B cell (primary cell): ENCODE results near the gene ADAMTS17. TPM values are rescaled to one million over a fixed set of nuclear protein-coding genes. Genes with fewer than 3 reads are reported as not detected.

ENCODE experiments used
- ATAC-seq: fragments of 200-7000 bp; cut with Tn5 transposase; one replicate; pipeline ENCODE4 v1.10.0; 2021; ENCODE audit warnings: low read depth, mild to moderate bottlenecking, moderate number of reproducible peaks, moderate library complexity
- CTCF ChIA-PET: fragments of 350-600 bp; sonication (Branson Sonifier 250); formaldehyde crosslinking; loops from one replicate; lab custom pipeline; 2021; ENCODE audit warnings: antibody characterized with exemption, inconsistent platforms; lab: Charles Lee
- POLR2A ChIA-PET: fragments of 350-600 bp; sonication (Branson Sonifier 250); formaldehyde crosslinking; loops from one replicate; lab custom pipeline; 2021; ENCODE audit warnings: antibody characterized with exemption; lab: Charles Lee
- DNase-seq: peaks from one replicate; pipeline ENCODE4 v3.0.0; 2013
- H2AFZ ChIP-seq: 2 replicates; pipeline ENCODE4 v1.6.1; 2012; ENCODE audit warnings: mild to moderate bottlenecking, low read depth, low read length; ENCODE audit not compliant: insufficient read depth, poor library complexity, severe bottlenecking
- H3K27ac ChIP-seq, 2 donors: 1 replicate in 1 of 2; 2 replicates in 1 of 2; pipeline ENCODE4 v1.5.1; 2012 to 2013; ENCODE audit warnings: low read length in 2 of 2, mild to moderate bottlenecking in 2 of 2, moderate library complexity in 1 of 2
- H3K27me3 ChIP-seq, 4 experiments: fragments of 200-600 bp in 1 of 4; sonication (generic) in 1 of 4; replicated peaks in 1 of 4; 1 replicate in 2 of 4; 2 replicates in 2 of 4; pipeline versions ENCODE4 v1.6.1 to v1.7.0; 2013 to 2016; ENCODE audit warnings: low read length in 3 of 4, mild to moderate bottlenecking in 2 of 4, mixed read lengths in 1 of 4, moderate library complexity in 1 of 4; ENCODE audit not compliant: insufficient read depth in 4 of 4, control insufficient read depth in 3 of 4; ENCODE audit errors: control extremely low read depth in 1 of 4
- H3K36me3 ChIP-seq, 2 experiments: replicated peaks in 1 of 2; 1 replicate in 1 of 2; 2 replicates in 1 of 2; pipeline versions ENCODE4 v1.6.1 to v1.7.1; 2013; ENCODE audit warnings: low read length in 1 of 2; ENCODE audit not compliant: insufficient read depth in 2 of 2, control insufficient read depth in 1 of 2; ENCODE audit errors: control extremely low read depth in 1 of 2, extremely low read depth in 1 of 2
- H3K4me1 ChIP-seq, 2 donors: fragments of 200-600 bp in 1 of 2; sonication (generic) in 1 of 2; 1 replicate in 1 of 2; 2 replicates in 1 of 2; pipeline versions ENCODE4 v1.5.1 to v1.6.1; 2013 to 2017; ENCODE audit warnings: low read length in 2 of 2; ENCODE audit not compliant: control insufficient read depth in 2 of 2, insufficient read depth in 2 of 2
- H3K4me2 ChIP-seq: replicated peaks from 2 replicates; pipeline ENCODE3; 2012; ENCODE audit warnings: mild to moderate bottlenecking, low read depth, low read length; ENCODE audit not compliant: poor library complexity, severe bottlenecking
- H3K4me3 ChIP-seq, 5 experiments: fragments of 200-600 bp in 1 of 5; sonication (generic) in 1 of 5; 1 replicate in 3 of 5; 2 replicates in 2 of 5; pipeline versions ENCODE4 v1.5.1 to v1.7.0; 2011 to 2016; ENCODE audit warnings: low read length in 4 of 5, mild to moderate bottlenecking in 4 of 5, low read depth in 2 of 5, control low read depth in 1 of 5, moderate library complexity in 1 of 5; ENCODE audit not compliant: insufficient read depth in 1 of 5; ENCODE audit errors: control extremely low read depth in 1 of 5, extremely low read depth in 1 of 5
- H3K79me2 ChIP-seq: fragments of 200-600 bp; sonication (generic); one replicate; pipeline ENCODE4 v1.6.0; 2016; ENCODE audit warnings: low read length; ENCODE audit not compliant: control insufficient read depth, insufficient read depth
- H3K9ac ChIP-seq: fragments of 200-600 bp; sonication (generic); 2 replicates; pipeline ENCODE4 v1.6.1; 2017; ENCODE audit warnings: mild to moderate bottlenecking, low read length, moderate library complexity
- H3K9me3 ChIP-seq, 3 donors: one replicate each; pipeline versions ENCODE4 v1.6.1 to v1.7.1; 2013; ENCODE audit warnings: low read length in 2 of 3; ENCODE audit not compliant: control insufficient read depth in 2 of 3, insufficient read depth in 1 of 3; ENCODE audit errors: control extremely low read depth in 1 of 3
- H4K20me1 ChIP-seq: 2 replicates; pipeline ENCODE4 v1.6.0; 2012; ENCODE audit warnings: mild to moderate bottlenecking, low read length; ENCODE audit not compliant: insufficient read depth, control insufficient read depth, poor library complexity, severe bottlenecking
- H3K27ac Mint-ChIP-seq: one replicate; pipeline ENCODE4 v1.8.0; 2021; ENCODE audit warnings: mixed read lengths
- H3K27me3 Mint-ChIP-seq: one replicate; pipeline ENCODE4 v1.8.0; 2021; ENCODE audit warnings: mixed read lengths
- H3K4me1 Mint-ChIP-seq: one replicate; pipeline ENCODE4 v1.8.0; 2021; ENCODE audit warnings: mixed read lengths
- H3K4me3 Mint-ChIP-seq: one replicate; pipeline ENCODE4 v1.8.0; 2021; ENCODE audit warnings: mixed read lengths
- H3K9me3 Mint-ChIP-seq: one replicate; pipeline ENCODE4 v1.8.0; 2022; ENCODE audit warnings: mixed read lengths; ENCODE audit not compliant: insufficient read depth
- CTCF ChIP-seq: fragments of 200-600 bp; IDR thresholded peaks from one replicate; pipeline ENCODE4 v1.8.0; 2022; ENCODE audit warnings: antibody characterized with exemption, mild to moderate bottlenecking
- EZH2 ChIP-seq: IDR thresholded peaks from 2 replicates; pipeline ENCODE4 v1.6.1; 2012; ENCODE audit warnings: borderline replicate concordance, low read depth, mild to moderate bottlenecking, moderate library complexity, low read length; ENCODE audit not compliant: insufficient read depth, poor library complexity, severe bottlenecking
- WGBS: methylation state at CpG from one replicate; pipeline ENCODE4 v1.1.5; 2013; ENCODE audit warnings: missing lambda C conversion rate; ENCODE audit not compliant: insufficient coverage; 5-methylcytosine and 5-hydroxymethylcytosine counted together
- intact Hi-C: fragments of 100-400 bp; cut with micrococcal nuclease; formaldehyde crosslinking; loops from one replicate; pipeline ENCODE4 v1.10.0; 2022
- polyA plus RNA-seq: library from polyadenylated mRNA; depleted of rRNA; stranded (reverse); fragments of >200 nt; gene quantifications from 2 replicates; pipeline ENCODE4 v1.2.3, GENCODE V29; 2012
- total RNA-seq, 2 donors: library from RNA; stranded (reverse); fragments of 120-200 nt in 1 of 2; gene quantifications; 1 replicate in 1 of 2; 2 replicates in 1 of 2; pipeline versions ENCODE4 v1.2.3 to v1.2.4, GENCODE V29; 2013 to 2022

Gene ADAMTS17
- total and polyA plus RNA-seq, 2 donors (not counting 1 experiment from before 2014, with no cell fraction given) = 0.10 TPM; not detected in 1

GRCh38 chr15:100108846-100109245 lies 232.9 kb downstream of the ADAMTS17 start:
- Histone ChIP-seq H3K9ac (no peak overlapping the region), H3K4me3 (no peak overlapping the region), H3K27ac (no peak overlapping the region), H2AFZ (no peak overlapping the region), H3K9me3 (peaks cover 0 to 9% (median 0%) of the 10 kb centered on the region in 3 donors), H3K79me2 (no peaks in the 10 kb centered on the region), H3K36me3 (no peaks in the 10 kb centered on the region), H3K27me3 (no peaks in the 10 kb centered on the region), H4K20me1 (no peaks in the 10 kb centered on the region), H3K4me1 (no peaks in the 10 kb centered on the region), H3K4me2 (no peak overlapping the region)
- TF ChIP-seq CTCF (no peak), EZH2 (no peak)
- ChIA-PET POLR2A (no interaction called here), CTCF (no interaction called here)
- DNase-seq = no peak
- H3K27ac Mint-ChIP-seq = no peak overlapping the region
- H3K9me3 Mint-ChIP-seq = no peaks in the 10 kb centered on the region
- no peak overlapping the region for H3K4me3 Mint-ChIP-seq
- intact Hi-C loops = no loop called here
- no peaks in the 10 kb centered on the region for H3K27me3 Mint-ChIP-seq
- 86% methylated on average over 12 of the region's 15 CpGs for WGBS
- no peak for ATAC-seq
- peaks cover 2% of the 10 kb centered on the region for H3K4me1 Mint-ChIP-seq

GRCh38 chr15:100108346-100108745 lies 233.4 kb downstream of the ADAMTS17 start:
- POLR2A ChIA-PET = no interaction called here
- intact Hi-C loops = no loop called here

More at GRCh38 chr15:100108346-100108745, 233.4 kb downstream of the ADAMTS17 start:
- CTCF ChIA-PET = no interaction called here
- Histone ChIP-seq H3K36me3 (no peaks in the 10 kb centered on the region), H4K20me1 (no peaks in the 10 kb centered on the region), H3K4me3 (no peak overlapping the region), H3K27ac (no peak overlapping the region), H3K79me2 (no peaks in the 10 kb centered on the region), H3K4me1 (no peaks in the 10 kb centered on the region), H3K9ac (no peak overlapping the region), H3K4me2 (no peak overlapping the region), H3K27me3 (no peaks in the 10 kb centered on the region), H2AFZ (no peak overlapping the region), H3K9me3 (peaks cover 0 to 9% (median 0%) of the 10 kb centered on the region in 3 donors)
- Mint-ChIP-seq H3K4me3 (no peak overlapping the region), H3K9me3 (no peaks in the 10 kb centered on the region), H3K4me1 (peaks cover 2% of the 10 kb centered on the region), H3K27me3 (no peaks in the 10 kb centered on the region), H3K27ac (no peak overlapping the region)
- ATAC-seq (no peak), DNase-seq (no peak)
- no peak for TF ChIP-seq EZH2
- no peak for TF ChIP-seq CTCF
- 96% methylated on average over 8 of the region's 8 CpGs for WGBS
